GM21529 (cell line): ENCODE measurements around the gene PTCD2.

Source experiments
- ATAC-seq: cut with Tn5 transposase; IDR thresholded peaks from one replicate; pipeline ENCODE4 v1.9.1; 2021; ENCODE audit not compliant: unreplicated experiment

PTCD2 gene, protein sequence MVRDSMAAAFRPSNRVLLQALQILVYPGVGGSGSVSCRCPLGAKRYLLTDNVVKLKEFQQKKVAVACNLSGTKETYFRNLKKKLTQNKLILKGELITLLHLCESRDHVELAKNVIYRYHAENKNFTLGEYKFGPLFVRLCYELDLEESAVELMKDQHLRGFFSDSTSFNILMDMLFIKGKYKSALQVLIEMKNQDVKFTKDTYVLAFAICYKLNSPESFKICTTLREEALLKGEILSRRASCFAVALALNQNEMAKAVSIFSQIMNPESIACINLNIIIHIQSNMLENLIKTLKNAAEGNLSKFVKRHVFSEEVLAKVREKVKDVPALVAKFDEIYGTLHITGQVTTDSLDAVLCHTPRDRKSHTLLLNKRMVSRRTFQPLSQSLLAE

GRCh38 chr5:72319976-72320752 lies at the start of gene PTCD2, which contains the start of gene MRPS27:
Gene PTCD2, plus strand, starts transcription at chr5:72320373. Its CDS starts 10 bp downstream, at chr5:72320383.
Gene MRPS27, minus strand, starts transcription at chr5:72320240. Its CDS starts 19 bp downstream, at chr5:72320221.
- ATAC-seq = peak; percentile 99

DNA sequence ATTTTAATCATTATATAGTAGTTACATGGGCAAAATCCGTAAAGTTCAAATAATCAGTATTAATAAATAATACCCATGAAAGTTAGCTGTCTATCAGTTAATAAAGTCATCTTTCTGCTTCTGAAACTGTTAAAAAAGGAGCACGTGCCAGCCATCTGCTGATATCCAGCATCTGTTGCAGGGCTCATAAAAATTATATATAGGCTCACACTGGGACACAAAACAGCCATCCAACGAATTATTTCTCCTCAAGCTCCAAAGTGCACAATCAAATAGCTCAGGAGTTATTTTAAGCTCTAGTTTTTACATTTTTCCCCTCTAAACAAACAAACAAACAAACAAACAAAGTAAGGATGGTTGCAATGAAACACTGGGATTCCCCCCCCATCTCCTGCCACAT lies 48.5 kb upstream of the PTCD2 start:
- ATAC-seq = no peak

GRCh38 chr5:72272398-72272797 lies 47.8 kb upstream of the PTCD2 start:
- ATAC-seq = no peak

GRCh38 chr5:72273547-72273946 lies 46.6 kb upstream of the PTCD2 start:
- ATAC-seq = no peak

GRCh38 chr5:72276219-72276752 lies 43.9 kb upstream of the PTCD2 start:
- no peak for ATAC-seq

- no peak for ATAC-seq
Measured at GRCh38 chr5:72280581-72281069, 39.5 kb upstream of the PTCD2 start.

DNA sequence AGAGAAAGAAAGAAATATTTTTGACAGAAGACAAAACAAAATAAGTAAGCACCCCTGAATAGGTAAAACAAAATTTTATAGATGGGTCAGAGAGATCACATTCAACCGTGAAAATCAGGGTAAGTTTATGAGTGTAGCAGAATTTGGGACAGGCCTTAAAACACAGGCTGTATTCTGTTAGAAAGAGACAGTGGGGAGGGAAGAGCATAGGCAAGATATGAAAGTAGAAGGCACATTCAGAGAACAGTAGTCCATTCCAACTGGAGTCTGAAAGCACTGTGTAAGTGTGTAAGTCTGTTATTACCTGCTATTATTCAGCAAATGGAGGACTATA lies 38.8 kb upstream of the PTCD2 start:
- ATAC-seq = no peak

GRCh38 chr5:72281764-72282499 lies 38.2 kb upstream of the PTCD2 start:
- ATAC-seq = no peak

DNA sequence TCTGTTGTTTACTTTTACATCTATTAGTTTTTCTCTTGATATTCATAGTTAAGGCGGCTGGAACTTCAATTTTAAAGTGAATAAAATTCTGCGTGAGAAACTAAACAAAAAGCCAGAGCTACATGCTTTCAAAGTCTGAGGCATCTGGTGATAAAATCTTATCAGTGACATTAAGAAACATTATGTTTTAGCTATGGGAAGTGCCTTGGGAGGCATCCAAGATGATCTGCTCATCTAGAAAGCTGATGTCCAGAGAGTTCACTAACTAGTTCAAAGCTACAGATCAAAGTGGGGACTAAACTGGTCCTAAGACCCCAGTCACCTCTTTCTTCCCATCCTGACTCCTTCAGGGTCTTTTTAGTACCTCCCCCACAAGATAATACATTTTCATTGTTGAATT lies 37.3 kb upstream of the PTCD2 start:
- ATAC-seq = no peak

DNA sequence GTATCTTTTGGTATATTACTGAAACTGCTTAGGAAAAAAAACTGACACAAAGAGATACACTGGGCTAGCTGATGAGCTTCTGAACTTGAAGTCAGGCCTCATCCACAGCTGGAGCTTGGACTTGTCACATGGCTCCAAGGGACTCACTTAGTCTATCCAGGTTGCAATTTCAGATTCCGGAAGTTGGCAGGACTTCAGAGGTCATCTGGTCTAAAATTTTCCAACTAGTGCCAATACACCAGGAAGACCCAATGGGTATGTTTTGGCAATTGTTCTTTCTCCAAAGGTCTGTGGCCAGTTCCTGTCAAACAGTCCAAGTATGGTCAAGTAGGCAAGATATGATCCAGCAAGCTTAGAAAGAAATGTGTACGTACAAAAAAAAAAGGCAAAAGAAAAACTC lies 36.8 kb upstream of the PTCD2 start:
- no peak for ATAC-seq

DNA sequence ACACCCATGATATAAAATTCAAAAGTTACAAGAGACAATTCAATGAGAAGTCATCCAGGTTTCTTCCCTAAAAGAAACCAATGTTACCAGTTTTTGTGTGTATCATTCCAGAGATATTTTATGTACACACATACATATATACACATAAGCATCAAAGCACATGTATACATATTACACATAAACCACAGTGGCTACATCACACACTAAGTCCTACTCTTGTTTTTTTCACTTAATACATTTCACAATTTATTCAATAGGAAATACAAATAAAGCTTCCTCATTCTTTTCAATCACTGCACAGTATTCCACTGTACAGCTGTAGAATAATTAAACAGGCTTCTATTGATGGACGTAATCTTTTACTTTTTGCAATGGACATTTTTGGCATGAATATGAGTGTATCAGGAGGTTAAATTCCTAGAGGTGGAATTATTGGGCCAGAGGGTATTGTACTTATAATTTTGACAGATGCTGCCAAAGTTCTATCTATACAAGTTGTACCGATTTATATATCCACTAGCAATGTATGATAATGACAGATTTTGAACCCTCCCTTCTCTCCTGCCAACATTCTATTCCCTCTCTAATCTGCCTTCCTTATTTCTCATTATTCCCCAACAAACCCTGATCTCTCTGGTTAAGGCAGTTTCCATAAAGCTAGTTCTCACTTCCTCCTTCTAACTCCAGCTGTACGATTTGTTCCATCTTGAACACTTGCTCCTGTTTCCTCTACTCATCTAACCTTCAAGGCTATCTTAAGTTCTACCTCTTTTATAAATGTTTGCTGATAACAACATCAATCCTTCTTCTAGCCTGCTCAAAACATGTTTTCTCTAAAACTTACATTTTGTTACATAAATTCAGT lies 35.4 kb upstream of the PTCD2 start:
- no peak for ATAC-seq

DNA sequence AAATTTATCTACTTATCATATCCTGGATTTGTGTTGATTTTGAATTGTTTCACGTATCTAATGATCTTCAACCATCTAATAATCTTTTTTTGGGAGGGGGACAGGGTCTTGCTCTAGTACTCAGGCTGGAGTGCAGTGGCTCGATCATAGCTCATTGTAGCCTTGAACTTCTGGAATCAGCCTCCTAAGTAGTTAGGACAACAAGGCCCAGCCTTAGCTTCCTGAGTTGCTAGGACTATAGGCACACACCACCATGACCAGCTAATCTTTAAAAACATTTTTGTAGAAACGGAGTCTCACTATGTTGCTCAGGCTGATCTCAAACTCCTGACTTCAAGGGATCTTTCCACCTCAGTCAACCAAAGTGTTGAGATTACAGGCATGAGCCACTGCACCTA lies 34.8 kb upstream of the PTCD2 start:
- no peak for ATAC-seq

GRCh38 chr5:72286798-72287197 lies 33.4 kb upstream of the PTCD2 start:
- no peak for ATAC-seq

DNA sequence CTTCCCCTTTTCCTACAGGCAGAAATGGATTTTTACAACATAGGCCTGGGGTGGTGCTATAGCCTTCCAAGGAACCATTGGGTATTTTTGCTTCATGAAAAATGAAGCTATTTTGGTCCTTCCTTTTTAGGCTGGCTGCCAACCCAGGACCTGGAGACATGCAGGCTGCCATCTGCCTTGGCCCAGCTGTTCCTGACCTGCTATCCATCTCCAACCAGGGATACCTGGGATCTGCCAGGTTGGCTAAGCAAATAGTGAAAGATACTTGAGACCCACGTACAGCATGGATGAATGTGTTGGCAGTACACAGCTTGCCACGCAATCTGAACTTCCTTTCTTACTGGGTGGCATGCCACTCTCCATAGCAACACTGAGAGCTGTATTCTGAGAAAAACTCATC lies 31.2 kb upstream of the PTCD2 start:
- no peak for ATAC-seq

DNA sequence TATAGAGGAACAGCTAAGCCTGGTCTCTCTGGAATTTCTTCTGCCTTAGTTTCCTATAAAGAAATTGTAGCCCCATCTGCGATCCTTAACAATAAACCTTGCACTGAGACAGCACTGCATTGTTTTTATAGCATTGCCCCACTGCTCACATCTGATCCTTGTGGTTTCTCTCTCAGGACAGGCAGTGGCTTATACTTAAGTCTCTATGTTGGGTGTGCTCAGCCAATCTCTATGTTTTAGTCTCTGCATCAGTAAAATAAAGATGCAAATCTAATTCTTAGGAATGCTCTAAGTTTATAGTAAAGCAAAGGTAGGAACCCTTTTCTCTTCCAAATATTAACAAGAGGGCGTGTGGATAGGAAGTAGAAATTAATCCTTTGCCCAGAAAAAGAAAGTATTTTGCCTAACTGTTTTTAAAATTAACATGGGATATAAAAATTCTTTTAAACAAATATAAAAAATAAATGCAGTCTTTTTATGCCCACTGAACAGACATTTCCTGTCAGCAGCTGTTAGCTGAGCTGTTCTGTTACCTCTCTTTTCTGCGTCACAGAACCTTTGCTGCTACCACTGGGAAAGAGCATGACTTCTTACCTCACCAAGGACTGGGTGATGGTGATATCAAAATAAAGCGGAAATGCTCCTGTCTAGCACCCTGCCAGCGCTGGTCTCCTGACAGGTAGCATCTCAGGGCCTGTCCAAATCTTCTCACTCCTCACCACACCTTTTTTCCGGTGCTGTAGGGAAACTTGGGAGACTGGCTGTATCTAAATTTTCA lies 29.6 kb upstream of the PTCD2 start:
- no peak for ATAC-seq

- ATAC-seq = no peak
Measured at GRCh38 chr5:72291601-72292000, 28.6 kb upstream of the PTCD2 start.

DNA sequence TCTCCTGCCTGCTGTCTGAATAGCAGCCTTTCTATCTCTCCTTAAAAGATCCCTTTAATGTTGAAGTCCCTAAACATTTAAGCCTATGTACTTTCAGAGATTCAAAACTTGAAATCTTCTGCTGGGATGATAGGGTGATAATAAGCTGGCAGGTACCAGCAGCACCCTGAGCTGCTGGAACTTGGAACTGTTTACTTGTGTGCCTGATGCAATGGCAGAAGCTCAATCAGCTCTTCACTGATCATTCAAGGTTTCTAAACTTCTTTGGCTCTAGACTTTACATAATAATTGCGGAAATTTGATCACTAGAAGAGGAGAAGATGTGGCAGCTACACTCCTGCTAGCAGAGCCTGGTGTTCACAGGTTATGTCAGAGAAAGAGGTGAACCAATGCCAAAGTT lies 27.8 kb upstream of the PTCD2 start:
- ATAC-seq = no peak

DNA sequence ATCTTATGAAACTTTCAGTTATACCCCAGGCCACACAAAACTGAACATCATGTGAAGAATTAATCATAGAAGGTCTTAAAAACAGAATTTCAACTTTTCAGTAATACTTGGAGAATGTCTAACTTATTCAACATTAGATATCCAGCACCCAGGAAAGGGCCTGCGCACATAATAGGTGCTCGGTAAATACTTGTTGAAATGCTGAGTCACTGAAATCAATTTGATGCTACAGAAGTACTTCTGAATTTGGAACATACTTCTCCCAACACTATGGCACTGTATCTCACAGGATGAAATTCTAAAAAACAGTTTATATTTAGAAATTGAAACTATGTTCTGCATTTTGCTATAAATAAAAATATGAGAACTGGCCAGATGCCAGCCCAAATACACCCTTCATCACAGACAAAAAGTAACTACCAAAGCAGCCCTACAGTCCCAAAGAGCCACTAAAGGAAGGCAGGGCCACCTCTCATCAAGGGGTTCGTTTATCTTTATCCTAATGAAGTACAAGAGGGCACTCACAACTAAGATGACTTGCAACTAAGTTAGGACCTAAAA lies 26.6 kb upstream of the PTCD2 start:
- no peak for ATAC-seq

DNA sequence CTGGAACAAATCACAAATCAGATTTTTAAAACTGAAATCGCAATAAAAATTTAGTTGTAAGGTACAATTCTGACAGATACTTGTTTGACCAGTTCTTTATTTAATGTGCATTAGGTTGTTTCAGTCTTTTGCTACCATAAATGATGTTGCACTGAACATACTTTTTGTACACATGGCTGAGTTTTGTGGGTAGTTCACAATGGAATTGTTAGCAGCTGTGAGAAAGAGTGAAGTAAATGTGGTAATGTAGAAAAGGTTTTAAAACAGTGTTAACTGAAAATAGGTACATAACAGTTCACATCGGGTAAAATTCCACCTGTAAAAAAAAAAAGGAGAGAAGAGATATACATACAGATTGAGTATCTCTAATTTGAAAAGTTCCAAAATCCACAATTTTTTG lies 25.7 kb upstream of the PTCD2 start:
- ATAC-seq = no peak
